Omental fat pad (tissue), 4 donors: ENCODE results near the gene TGFA. TPM values are rescaled to one million over a fixed set of nuclear protein-coding genes. Genes with fewer than 3 reads are reported as not detected.

Source experiments
- ATAC-seq: fragments of 150-250 bp; one replicate; pipeline ENCODE4 v1.9.1; 2016; ENCODE audit warnings: mild to moderate bottlenecking, moderate library complexity; ENCODE audit not compliant: low FRiP score
- DNase-seq: peaks from one replicate; pipeline ENCODE4 v3.0.0-alpha.2; 2019; ENCODE audit warnings: low spot score
- CTCF ChIP-seq, 3 donors: fragments of 450-650 bp; IDR thresholded peaks; one replicate each; pipeline ENCODE4 v1.5.1; 2016 to 2017; ENCODE audit warnings: antibody characterized with exemption in 3 of 3, mild to moderate bottlenecking in 3 of 3, moderate library complexity in 2 of 3
- total RNA-seq, 4 donors: library from RNA; depleted of rRNA; stranded (reverse); fragments of >200 nt; gene quantifications; one replicate each; pipeline ENCODE4 v1.1.0, GENCODE V29; 2016

TGFA gene
- total RNA-seq, 4 donors from 2014 or later, result 1.2 to 4.3 (median 1.9) TPM

GRCh38 chr2:70561893-70562292, 8.3 kb upstream of the TGFA start:
- ATAC-seq (no peak), DNase-seq (no peak)
- TF ChIP-seq CTCF (IDR thresholded peaks at IDR 0.05), result no peak

- TF ChIP-seq CTCF (IDR thresholded peaks at IDR 0.05), result no peak
- DNase-seq (no peak), ATAC-seq (no peak)
Measured at GRCh38 chr2:70560442-70560841, 6.8 kb upstream of the TGFA start.

GRCh38 chr2:70560040-70560439, 6.4 kb upstream of the TGFA start:
- DNase-seq (no peak), ATAC-seq (no peak)
- TF ChIP-seq CTCF (IDR thresholded peaks at IDR 0.05), result no peak

GRCh38 chr2:70558195-70558808, 4.7 kb upstream of the TGFA start:
- no peak for ATAC-seq
- no peak for DNase-seq
- no peak for TF ChIP-seq CTCF (IDR thresholded peaks at IDR 0.05)

GRCh38 chr2:70557171-70557838, 3.7 kb upstream of the TGFA start:
- ATAC-seq (no peak), DNase-seq (no peak)
- TF ChIP-seq CTCF (IDR thresholded peaks at IDR 0.05), result no peak

GRCh38 chr2:70556608-70557007, 3.0 kb upstream of the TGFA start:
- no peak for TF ChIP-seq CTCF (IDR thresholded peaks at IDR 0.05)
- ATAC-seq (no peak), DNase-seq (no peak)

- no peak for ATAC-seq
Measured at GRCh38 chr2:70554338-70554892, 789 bp upstream of the TGFA start.

More at GRCh38 chr2:70554338-70554892, 789 bp upstream of the TGFA start:
- peak in 1 of 3 donors; percentile 42 for TF ChIP-seq CTCF (IDR thresholded peaks at IDR 0.05)
- DNase-seq, result no peak
